ENCODE measurements around the gene MRPL23. TPM values are rescaled to one million over a fixed set of nuclear protein-coding genes. Genes with fewer than 3 reads are reported as not detected.
A peak's percentile ranks its signal among the peaks of the same experiment; 100 is the strongest.

Gene MRPL23
- total and polyA plus RNA-seq, 4 donors = 34.8 to 250 (median 107) TPM

- WGBS, 2 donors = no CpG with 5 or more reads among the region's 29 CpGs
- Histone ChIP-seq H3K4me1 (ENCODE audit: control insufficient read depth in 5 of 5, insufficient read depth in 5 of 5, low read length in 5 of 5) (no peaks in the 10 kb centered on the region), H3K4me3 (no peak overlapping the region), H3K27ac (ENCODE audit: low read depth in 1 of 2, low read length in 1 of 2) (no peak overlapping the region), H3K27me3 (ENCODE audit: control insufficient read depth in 3 of 3, insufficient read depth in 3 of 3, low read length in 2 of 3) (no peaks in the 10 kb centered on the region), H3K9ac (ENCODE audit: insufficient read depth in 1 of 2, low read length in 2 of 2) (no peak overlapping the region), H3K36me3 (ENCODE audit: control insufficient read depth in 4 of 4, insufficient read depth in 4 of 4, low read length in 4 of 4) (no peaks in the 10 kb centered on the region), H3K9me3 (ENCODE audit: control insufficient read depth in 4 of 4, insufficient read depth in 3 of 4, low read length in 3 of 4) (no peaks in the 10 kb centered on the region)
- DNase-seq (no peak), ATAC-seq (ENCODE audit: insufficient read depth, low FRiP score) (no peak)
- no peak for TF ChIP-seq CTCF (IDR thresholded peaks at IDR 0.05; ENCODE audit: control extremely low read depth, extremely low read depth)
Measured at GRCh38 chr11:1990872-1991578, 43.9 kb downstream of the MRPL23 start.

GRCh38 chr11:1992111-1992510 is 45.0 kb downstream of the MRPL23 start:
- Histone ChIP-seq H3K9ac (ENCODE audit: insufficient read depth in 1 of 2, low read length in 2 of 2) (no peak overlapping the region), H3K4me3 (no peak overlapping the region), H3K9me3 (ENCODE audit: control insufficient read depth in 4 of 4, insufficient read depth in 3 of 4, low read length in 3 of 4) (no peaks in the 10 kb centered on the region), H3K4me1 (ENCODE audit: control insufficient read depth in 5 of 5, insufficient read depth in 5 of 5, low read length in 5 of 5) (no peaks in the 10 kb centered on the region), H3K36me3 (ENCODE audit: control insufficient read depth in 4 of 4, insufficient read depth in 4 of 4, low read length in 4 of 4) (no peaks in the 10 kb centered on the region), H3K27ac (ENCODE audit: low read depth in 1 of 2, low read length in 1 of 2) (no peak overlapping the region), H3K27me3 (ENCODE audit: control insufficient read depth in 3 of 3, insufficient read depth in 3 of 3, low read length in 2 of 3) (no peaks in the 10 kb centered on the region)
- peak in 1 of 3 donors; percentile 3 for DNase-seq
- 92 to 96% methylated on average over 4 to 12 of the region's 26 CpGs for WGBS, 2 donors
- no peak for ATAC-seq (ENCODE audit: insufficient read depth, low FRiP score)
- no peak for TF ChIP-seq CTCF (IDR thresholded peaks at IDR 0.05; ENCODE audit: control extremely low read depth, extremely low read depth)

- TF ChIP-seq CTCF (IDR thresholded peaks at IDR 0.05; ENCODE audit: control extremely low read depth, extremely low read depth) = no peak
- Histone ChIP-seq H3K4me1 (ENCODE audit: control insufficient read depth in 5 of 5, insufficient read depth in 5 of 5, low read length in 5 of 5) (no peaks in the 10 kb centered on the region), H3K4me3 (no peak overlapping the region), H3K9ac (ENCODE audit: insufficient read depth in 1 of 2, low read length in 2 of 2) (no peak overlapping the region), H3K9me3 (ENCODE audit: control insufficient read depth in 4 of 4, insufficient read depth in 3 of 4, low read length in 3 of 4) (no peaks in the 10 kb centered on the region), H3K36me3 (ENCODE audit: control insufficient read depth in 4 of 4, insufficient read depth in 4 of 4, low read length in 4 of 4) (no peaks in the 10 kb centered on the region), H3K27ac (ENCODE audit: low read depth in 1 of 2, low read length in 1 of 2) (no peak overlapping the region), H3K27me3 (ENCODE audit: control insufficient read depth in 3 of 3, insufficient read depth in 3 of 3, low read length in 2 of 3) (no peaks in the 10 kb centered on the region)
- DNase-seq (no peak), ATAC-seq (ENCODE audit: insufficient read depth, low FRiP score) (no peak)
- WGBS, 2 donors = 67 to 72% methylated on average over 4 to 5 of the region's 13 CpGs
Measured at GRCh38 chr11:1994121-1994520, 47.0 kb downstream of the MRPL23 start.

GRCh38 chr11:1997755-1998154 is 50.6 kb downstream of the MRPL23 start, which contains the start of gene H19:
TSS of gene H19 (minus strand) at chr11:1997842.
- Histone ChIP-seq H3K27ac (ENCODE audit: low read depth in 1 of 2, low read length in 1 of 2) (no peak within 1 kb of the TSS), H3K4me3 (no peak within 1 kb of the TSS), H3K9ac (ENCODE audit: insufficient read depth in 1 of 2, low read length in 2 of 2) (no peak within 1 kb of the TSS), H3K36me3 (ENCODE audit: control insufficient read depth in 4 of 4, insufficient read depth in 4 of 4, low read length in 4 of 4) (no peaks in the 10 kb centered on the region), H3K4me1 (ENCODE audit: control insufficient read depth in 5 of 5, insufficient read depth in 5 of 5, low read length in 5 of 5) (no peaks in the 10 kb centered on the region), H3K9me3 (ENCODE audit: control insufficient read depth in 4 of 4, insufficient read depth in 3 of 4, low read length in 3 of 4) (no peaks in the 10 kb centered on the region), H3K27me3 (ENCODE audit: control insufficient read depth in 3 of 3, insufficient read depth in 3 of 3, low read length in 2 of 3) (no peaks in the 10 kb centered on the region)
- ATAC-seq (ENCODE audit: insufficient read depth, low FRiP score) (no peak), DNase-seq (no peak)
- no peak for TF ChIP-seq CTCF (IDR thresholded peaks at IDR 0.05; ENCODE audit: control extremely low read depth, extremely low read depth)
- WGBS, 2 donors = no CpG with 5 or more reads among the region's 14 CpGs

Measured in lung (tissue), 12 donors.